RWPE1 (cell line): ENCODE results near the gene DMTF1.

Experiments used
- CTCF ChIA-PET: fragments of 350-600 bp; sonication (Branson Sonifier 250); formaldehyde crosslinking; extraction: SDS; loops from one replicate; lab custom pipeline; 2021; lab: Yijun Ruan, JAX
- POLR2A ChIA-PET: fragments of 400-600 bp; formaldehyde crosslinking; extraction: SDS; loops from one replicate; lab custom pipeline; 2020; ENCODE audit warnings: antibody characterized with exemption; ENCODE audit not compliant: low non-redundant PET; lab: Yijun Ruan, JAX
- DNase-seq: peaks from one replicate; pipeline ENCODE4 v3.0.0; 2012; ENCODE audit warnings: low spot score
- H3K27ac ChIP-seq: fragments of 450-650 bp; 2 replicates; pipeline ENCODE4 v1.5.1; 2017
- CTCF ChIP-seq: fragments of 450-650 bp; conservative IDR thresholded peaks from 2 replicates; pipeline ENCODE4 v1.5.1; 2017; ENCODE audit warnings: low read depth, mild to moderate bottlenecking

Gene DMTF1

DNA sequence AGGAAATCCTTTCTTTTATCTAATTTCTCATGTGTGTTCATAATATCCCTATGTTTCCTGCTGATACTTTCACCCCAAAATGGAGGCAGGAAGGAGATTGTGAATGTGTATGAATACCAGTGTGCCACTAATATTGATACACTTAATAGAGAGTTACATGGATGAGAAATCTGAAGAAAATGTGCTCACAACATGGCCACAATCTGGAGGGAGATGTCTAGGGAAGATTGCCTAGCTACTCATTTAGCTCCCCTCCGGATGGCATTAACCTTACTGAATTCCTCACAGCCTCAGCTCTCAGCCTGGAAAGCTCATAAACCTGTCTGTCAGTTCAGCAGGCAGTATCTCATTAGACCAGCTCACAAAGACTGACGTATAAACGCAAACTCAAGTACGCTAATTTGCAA lies 23.4 kb upstream of the DMTF1 start:
- DNase-seq, result no peak
- TF ChIP-seq CTCF, result no peak
- POLR2A ChIA-PET, result no interaction called here
- CTCF ChIA-PET, result interaction anchor here (0.7 kb wide), 1 partner anchor 1387 kb away, joined by 4 read pairs; no protein-coding TSS in a partner anchor
- H3K27ac ChIP-seq, result no peak overlapping the region

- no peak overlapping the region for H3K27ac ChIP-seq
- TF ChIP-seq CTCF, result no peak
- no peak for DNase-seq
- CTCF ChIA-PET, result interaction anchor here (0.6 to 0.7 kb wide), 2 partner anchors 188 to 1387 kb away, joined by 3 to 4 read pairs; no protein-coding TSS in a partner anchor
- POLR2A ChIA-PET, result no interaction called here
These were observed 22.9 kb upstream of the DMTF1 start for GRCh38 chr7:87129332-87129731.

GRCh38 chr7:87129848-87130247 lies 22.4 kb upstream of the DMTF1 start:
- no peak for TF ChIP-seq CTCF
- no peak for DNase-seq
- no peak overlapping the region for H3K27ac ChIP-seq
- ChIA-PET POLR2A (no interaction called here), CTCF (interaction anchor here (0.6 to 0.7 kb wide), 2 partner anchors 189 to 1386 kb away, joined by 3 to 4 read pairs; no protein-coding TSS in a partner anchor)

GRCh38 chr7:87131771-87132170 lies 20.5 kb upstream of the DMTF1 start:
- CTCF ChIA-PET, result no interaction called here

GRCh38 chr7:87137271-87137670 lies 15.0 kb upstream of the DMTF1 start:
- no peak for TF ChIP-seq CTCF
- CTCF ChIA-PET, result no interaction called here
- POLR2A ChIA-PET, result no interaction called here
- no peak for DNase-seq
- no peak overlapping the region for H3K27ac ChIP-seq

More at GRCh38 chr7:87131771-87132170, 20.5 kb upstream of the DMTF1 start:
- no peak for DNase-seq
- POLR2A ChIA-PET, result no interaction called here
- no peak overlapping the region for H3K27ac ChIP-seq
- TF ChIP-seq CTCF, result no peak

- TF ChIP-seq CTCF, result no peak
- no peak overlapping the region for H3K27ac ChIP-seq
- ChIA-PET POLR2A (no interaction called here), CTCF (interaction anchor here (0.6 kb wide), 1 partner anchor 626 kb away, joined by 7 read pairs; no protein-coding TSS in a partner anchor)
- no peak for DNase-seq
These were observed 12.7 kb upstream of the DMTF1 start for GRCh38 chr7:87139514-87139913.

- no peak for TF ChIP-seq CTCF
- CTCF ChIA-PET, result no interaction called here
- no peak overlapping the region for H3K27ac ChIP-seq
- POLR2A ChIA-PET, result no interaction called here
- DNase-seq, result no peak
These were observed 11.9 kb upstream of the DMTF1 start for GRCh38 chr7:87140271-87140748.
